ENCODE measurements around the gene MTUS2.

The MTUS2 gene

DNA sequence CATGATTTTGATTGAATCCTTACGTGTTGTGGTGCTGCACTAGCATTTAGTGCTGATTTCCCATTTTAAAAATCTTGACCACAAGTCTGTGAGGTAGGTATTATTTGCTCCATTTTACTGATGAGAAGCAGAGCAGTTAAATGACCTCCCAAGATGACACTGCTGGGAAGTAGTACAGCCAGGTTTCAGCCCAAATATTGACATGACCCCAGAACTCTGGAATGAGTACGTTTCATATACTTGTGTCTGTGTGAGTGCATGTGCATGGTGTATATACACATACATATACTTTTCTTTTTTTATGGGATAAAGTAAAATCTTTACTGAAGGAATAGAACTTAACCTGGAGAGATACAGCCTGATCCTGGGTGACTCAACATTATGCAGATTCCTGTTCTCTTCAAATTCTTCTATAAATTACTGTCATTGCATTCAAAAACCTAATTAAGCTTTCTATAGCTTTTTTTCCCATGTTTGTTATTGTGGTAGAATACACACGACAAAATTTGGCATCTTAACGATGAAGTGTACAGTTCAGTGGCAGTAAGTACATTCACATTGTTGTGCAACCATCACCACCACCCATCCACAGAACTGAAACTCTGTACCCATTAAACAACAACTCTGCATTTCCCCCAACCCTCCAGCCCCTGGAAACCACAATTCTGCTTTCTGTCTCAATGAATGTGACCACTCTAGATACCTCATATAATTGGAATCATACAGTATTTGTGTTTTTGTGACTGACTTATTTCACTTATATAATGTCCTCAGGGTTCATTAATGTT is 311.9 kb downstream of the MTUS2 start:
- TF ChIP-seq, protein P1, sequence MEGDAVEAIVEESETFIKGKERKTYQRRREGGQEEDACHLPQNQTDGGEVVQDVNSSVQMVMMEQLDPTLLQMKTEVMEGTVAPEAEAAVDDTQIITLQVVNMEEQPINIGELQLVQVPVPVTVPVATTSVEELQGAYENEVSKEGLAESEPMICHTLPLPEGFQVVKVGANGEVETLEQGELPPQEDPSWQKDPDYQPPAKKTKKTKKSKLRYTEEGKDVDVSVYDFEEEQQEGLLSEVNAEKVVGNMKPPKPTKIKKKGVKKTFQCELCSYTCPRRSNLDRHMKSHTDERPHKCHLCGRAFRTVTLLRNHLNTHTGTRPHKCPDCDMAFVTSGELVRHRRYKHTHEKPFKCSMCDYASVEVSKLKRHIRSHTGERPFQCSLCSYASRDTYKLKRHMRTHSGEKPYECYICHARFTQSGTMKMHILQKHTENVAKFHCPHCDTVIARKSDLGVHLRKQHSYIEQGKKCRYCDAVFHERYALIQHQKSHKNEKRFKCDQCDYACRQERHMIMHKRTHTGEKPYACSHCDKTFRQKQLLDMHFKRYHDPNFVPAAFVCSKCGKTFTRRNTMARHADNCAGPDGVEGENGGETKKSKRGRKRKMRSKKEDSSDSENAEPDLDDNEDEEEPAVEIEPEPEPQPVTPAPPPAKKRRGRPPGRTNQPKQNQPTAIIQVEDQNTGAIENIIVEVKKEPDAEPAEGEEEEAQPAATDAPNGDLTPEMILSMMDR (IDR thresholded peaks at IDR 0.05; ENCODE audit: borderline replicate concordance, insufficient read depth, low read depth, low read length), result no peak
- H3K4me3 ChIP-seq (ENCODE audit: low read depth, low read length), result no peak overlapping the region

DNA sequence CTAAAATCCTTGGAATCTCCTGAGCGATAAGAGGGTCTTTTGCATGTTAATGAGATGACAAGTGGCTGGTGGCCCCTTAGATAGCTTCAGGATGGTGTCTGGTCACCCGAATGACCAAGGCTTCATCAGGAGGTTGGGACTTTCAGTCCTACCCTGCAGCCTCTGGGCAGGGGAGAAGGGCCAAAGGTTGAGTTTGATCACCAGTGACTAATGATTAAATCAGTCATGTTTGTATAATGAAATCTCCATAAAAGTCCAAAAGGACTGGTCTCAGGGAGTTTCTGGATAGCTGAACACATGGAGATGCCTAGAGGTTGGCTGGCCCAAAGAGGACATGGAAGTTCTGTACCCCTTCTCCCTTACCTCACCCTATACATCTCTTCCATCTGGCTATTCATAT is 316.2 kb downstream of the MTUS2 start:
- TF ChIP-seq, protein P1 (IDR thresholded peaks at IDR 0.05; ENCODE audit: borderline replicate concordance, insufficient read depth, low read depth, low read length), result no peak
- no peak overlapping the region for H3K4me3 ChIP-seq (ENCODE audit: low read depth, low read length)

DNA sequence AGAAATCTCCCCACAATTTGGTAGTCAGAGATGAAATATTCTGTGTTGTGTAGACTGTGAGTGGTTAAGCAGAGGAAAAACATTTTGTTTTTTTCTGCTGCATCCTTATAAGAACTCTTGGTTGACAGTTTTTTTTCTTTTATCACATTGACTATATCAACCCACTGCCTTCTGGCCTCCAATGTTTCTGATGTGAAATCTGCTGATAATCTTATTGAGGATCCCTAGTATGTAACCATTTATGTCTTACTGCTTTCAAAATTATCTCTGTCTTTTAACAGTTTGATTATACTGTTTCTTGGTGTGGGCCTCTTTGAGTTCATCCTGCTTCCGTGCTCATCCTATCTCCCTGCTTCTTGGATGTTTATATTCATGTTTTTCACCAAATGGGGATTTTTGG is 316.9 kb downstream of the MTUS2 start:
- H3K4me3 ChIP-seq (ENCODE audit: low read depth, low read length), result no peak overlapping the region
- TF ChIP-seq, protein P1 (IDR thresholded peaks at IDR 0.05; ENCODE audit: borderline replicate concordance, insufficient read depth, low read depth, low read length), result no peak

DNA sequence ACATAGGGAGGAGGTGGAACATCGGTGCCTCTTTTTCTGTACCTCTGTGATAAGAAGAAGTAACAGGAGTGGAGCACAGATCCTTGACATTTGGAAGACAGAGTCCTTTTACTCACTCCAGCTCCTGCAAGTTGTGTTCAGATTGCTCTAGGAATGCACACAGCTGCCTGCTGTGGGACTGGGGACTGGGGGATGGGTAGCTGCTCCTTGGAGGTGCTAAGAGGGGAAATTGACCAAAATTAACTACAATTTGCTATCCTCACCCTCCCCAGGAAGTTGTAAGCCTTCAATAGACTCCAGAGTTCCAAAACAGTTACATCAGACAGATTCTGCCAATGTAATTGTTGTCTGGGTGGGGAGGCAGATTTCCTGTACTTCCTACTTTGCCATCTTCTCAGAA is 317.9 kb downstream of the MTUS2 start:
- H3K4me3 ChIP-seq (ENCODE audit: low read depth, low read length), result no peak overlapping the region
- TF ChIP-seq, protein P1 (IDR thresholded peaks at IDR 0.05; ENCODE audit: borderline replicate concordance, insufficient read depth, low read depth, low read length), result no peak

DNA sequence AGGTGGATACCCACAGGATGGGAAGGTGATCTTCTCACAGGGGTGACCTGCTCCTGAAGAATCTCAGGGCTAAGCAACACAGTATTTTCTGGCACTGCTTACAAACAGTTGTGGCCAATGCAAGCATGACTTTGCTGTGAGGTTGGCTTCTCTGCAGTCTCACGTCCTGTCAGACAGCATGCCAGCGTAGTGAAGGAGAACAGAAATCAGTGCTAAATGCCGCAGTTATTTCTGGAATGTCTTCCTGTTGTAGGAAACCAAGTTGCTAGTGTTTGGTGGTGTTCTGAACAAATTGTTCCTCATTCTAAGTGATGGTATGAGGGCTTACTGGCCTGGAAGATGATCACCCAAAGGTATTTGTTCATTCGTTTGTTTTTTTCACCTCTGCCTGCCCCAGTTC is 320.1 kb downstream of the MTUS2 start:
- TF ChIP-seq, protein P1 (IDR thresholded peaks at IDR 0.05; ENCODE audit: borderline replicate concordance, insufficient read depth, low read depth, low read length), result no peak

DNA sequence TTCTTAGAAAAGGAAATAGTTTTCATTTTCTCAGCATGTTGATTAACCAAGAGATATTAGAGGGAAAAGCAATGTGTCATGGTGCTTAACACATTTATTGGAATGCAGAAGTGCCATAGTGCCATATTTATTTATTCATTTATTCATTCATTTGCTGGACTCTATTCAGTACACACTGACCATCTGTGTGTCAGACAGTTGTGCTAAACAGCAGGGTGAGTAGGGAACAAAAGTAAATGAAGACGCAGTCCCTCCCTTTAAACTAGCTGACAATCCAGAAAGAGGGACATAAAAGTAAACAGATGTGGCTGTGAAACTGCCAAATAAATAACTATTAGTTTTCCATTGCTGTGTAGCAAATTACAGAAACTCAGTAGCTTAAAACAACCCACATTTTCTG is 323.7 kb downstream of the MTUS2 start:
- TF ChIP-seq, protein P1 (IDR thresholded peaks at IDR 0.05; ENCODE audit: borderline replicate concordance, insufficient read depth, low read depth, low read length), result no peak
- H3K4me3 ChIP-seq (ENCODE audit: low read depth, low read length), result no peak overlapping the region

More for the DNA sequence above, 320.1 kb downstream of the MTUS2 start:
- H3K4me3 ChIP-seq (ENCODE audit: low read depth, low read length), result no peak overlapping the region

DNA sequence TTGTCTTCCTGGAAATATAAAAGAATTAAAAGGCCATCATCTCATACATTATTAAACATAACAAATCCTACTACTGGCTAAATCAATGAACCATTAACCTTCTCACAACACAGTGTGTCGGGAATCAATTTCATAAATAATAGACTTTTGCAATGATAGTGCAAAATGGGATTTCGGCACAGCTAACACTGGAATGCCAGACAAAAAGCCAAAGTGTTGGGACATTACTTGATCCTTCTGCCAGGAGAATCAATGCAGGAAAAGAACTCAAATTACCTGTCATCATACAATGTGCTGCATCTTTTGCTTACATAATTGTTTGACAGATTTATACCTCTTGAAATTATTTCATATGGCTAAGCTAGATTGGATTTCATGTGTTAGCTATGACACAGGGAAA is 334.3 kb downstream of the MTUS2 start:
- no peak overlapping the region for H3K4me3 ChIP-seq (ENCODE audit: low read depth, low read length)
- TF ChIP-seq, protein P1 (IDR thresholded peaks at IDR 0.05; ENCODE audit: borderline replicate concordance, insufficient read depth, low read depth, low read length), result no peak
